Mammary epithelial cell (primary cell): ENCODE measurements around the gene SH3BP2.

Experiments used
- CTCF ChIP-seq, 2 donors: IDR thresholded peaks in 1 of 2; conservative IDR thresholded peaks in 1 of 2; 2 replicates each; pipeline ENCODE4 v1.5.1; 2011 to 2012; ENCODE audit warnings: inconsistent platforms in 2 of 2, low read length in 2 of 2, mild to moderate bottlenecking in 2 of 2, control low read depth in 1 of 2, low read depth in 1 of 2; ENCODE audit not compliant: insufficient read depth in 1 of 2; ENCODE audit errors: extremely low read depth in 1 of 2
- EZH2 ChIP-seq: IDR thresholded peaks from 2 replicates; pipeline ENCODE4 v1.6.1; 2012; ENCODE audit warnings: low read length, inconsistent platforms, borderline replicate concordance

GRCh38 chr4:2881431-2881830, 88.5 kb downstream of the SH3BP2 start:
- no peak for TF ChIP-seq CTCF (conservative IDR thresholded peaks at IDR 0.05 in 1 of 2, IDR thresholded peaks at IDR 0.05 in 1 of 2; ENCODE audit: extremely low read depth in 1 of 2, insufficient read depth in 1 of 2, low read depth in 1 of 2, low read length in 2 of 2)
- TF ChIP-seq EZH2: no peak
